AG04450 (cell line): ENCODE measurements around the gene KCNN4. TPM values are rescaled to one million over a fixed set of nuclear protein-coding genes. Genes with fewer than 3 reads are reported as not detected.
A peak's percentile ranks its signal among the peaks of the same experiment; 100 is the strongest.

Experiments used
- CTCF ChIA-PET: fragments of 300-600, 350-600 bp; formaldehyde crosslinking; extraction: SDS; loops from one replicate; lab custom pipeline; 2022; ENCODE audit warnings: antibody characterized with exemption, inconsistent platforms; lab: Charles Lee
- POLR2A ChIA-PET: fragments of 350-600 bp; formaldehyde crosslinking; extraction: SDS; loops from one replicate; lab custom pipeline; 2021; ENCODE audit warnings: antibody characterized with exemption, inconsistent platforms; lab: Yijun Ruan, JAX
- DNase-seq: peaks from one replicate; pipeline ENCODE4 v3.0.0-alpha.2; 2011; ENCODE audit warnings: low read depth, low spot score
- H3K27ac ChIP-seq: one replicate; pipeline ENCODE4 v1.5.1; 2012; ENCODE audit warnings: low read depth, low read length, control low read depth
- H3K27me3 ChIP-seq: one replicate; pipeline ENCODE4 v1.6.0; 2012; ENCODE audit warnings: low read length; ENCODE audit not compliant: control insufficient read depth, insufficient read depth
- H3K4me3 ChIP-seq: 2 replicates; pipeline ENCODE4 v1.5.1; 2011; ENCODE audit warnings: mild to moderate bottlenecking, low read depth, low read length, control low read depth
- H3K9me3 ChIP-seq: 2 replicates; pipeline ENCODE4 v1.5.1; 2012; ENCODE audit warnings: low read length; ENCODE audit not compliant: control insufficient read depth, insufficient read depth
- polyA plus RNA-seq: library from polyadenylated mRNA; depleted of rRNA; stranded (reverse); fragments of >200 nt; gene quantifications from 2 replicates; pipeline ENCODE4 v1.2.3, GENCODE V29; 2011
- TF ChIP-seq, protein P1 (sequence below): IDR thresholded peaks from 2 replicates; pipeline ENCODE4 v1.5.1; 2011; ENCODE audit warnings: low read depth, low read length, control low read depth, inconsistent platforms

KCNN4 gene
- polyA plus RNA-seq, 1 experiment: 0.12 TPM

GRCh38 chr19:43735957-43736356 is 44.8 kb downstream of the KCNN4 start:
- ChIA-PET CTCF (interaction anchor here (0.7 to 2.1 kb wide), 6 partner anchors 10 to 74 kb away, joined by 3 to 16 read pairs (median 5); no protein-coding TSS in a partner anchor), POLR2A (interaction anchor here (0.5 to 1.6 kb wide), 3 partner anchors 11 to 67 kb away, joined by 3 to 9 read pairs (median 4); partner anchors contain the start of gene PLAUR)
- no peak for DNase-seq
- Histone ChIP-seq H3K9me3 (no peaks in the 10 kb centered on the region), H3K27ac (peak overlapping the region; percentile 75), H3K4me3 (no peak overlapping the region), H3K27me3 (no peaks in the 10 kb centered on the region)
- TF ChIP-seq, protein P1, sequence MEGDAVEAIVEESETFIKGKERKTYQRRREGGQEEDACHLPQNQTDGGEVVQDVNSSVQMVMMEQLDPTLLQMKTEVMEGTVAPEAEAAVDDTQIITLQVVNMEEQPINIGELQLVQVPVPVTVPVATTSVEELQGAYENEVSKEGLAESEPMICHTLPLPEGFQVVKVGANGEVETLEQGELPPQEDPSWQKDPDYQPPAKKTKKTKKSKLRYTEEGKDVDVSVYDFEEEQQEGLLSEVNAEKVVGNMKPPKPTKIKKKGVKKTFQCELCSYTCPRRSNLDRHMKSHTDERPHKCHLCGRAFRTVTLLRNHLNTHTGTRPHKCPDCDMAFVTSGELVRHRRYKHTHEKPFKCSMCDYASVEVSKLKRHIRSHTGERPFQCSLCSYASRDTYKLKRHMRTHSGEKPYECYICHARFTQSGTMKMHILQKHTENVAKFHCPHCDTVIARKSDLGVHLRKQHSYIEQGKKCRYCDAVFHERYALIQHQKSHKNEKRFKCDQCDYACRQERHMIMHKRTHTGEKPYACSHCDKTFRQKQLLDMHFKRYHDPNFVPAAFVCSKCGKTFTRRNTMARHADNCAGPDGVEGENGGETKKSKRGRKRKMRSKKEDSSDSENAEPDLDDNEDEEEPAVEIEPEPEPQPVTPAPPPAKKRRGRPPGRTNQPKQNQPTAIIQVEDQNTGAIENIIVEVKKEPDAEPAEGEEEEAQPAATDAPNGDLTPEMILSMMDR: no peak

- ChIA-PET POLR2A (interaction anchor here (0.9 to 1.6 kb wide), 2 partner anchors 10 to 66 kb away, joined by 3 to 9 read pairs; partner anchors contain the start of gene PLAUR), CTCF (interaction anchor here (0.6 to 1.7 kb wide), 3 partner anchors 8 to 67 kb away, joined by 3 to 7 read pairs (median 3); no protein-coding TSS in a partner anchor)
- no peak for DNase-seq
- TF ChIP-seq, protein P1: no peak
- H3K27me3 ChIP-seq: no peaks in the 10 kb centered on the region
- H3K27ac ChIP-seq: no peak overlapping the region
- H3K4me3 ChIP-seq: no peak overlapping the region
- H3K9me3 ChIP-seq: no peaks in the 10 kb centered on the region
Measured at GRCh38 chr19:43735013-43735412, 45.8 kb downstream of the KCNN4 start.

GRCh38 chr19:43731846-43732245 is 48.9 kb downstream of the KCNN4 start:
- H3K9me3 ChIP-seq: no peaks in the 10 kb centered on the region; the same call in 1 of the 2 replicates
- TF ChIP-seq, protein P1: no peak
- DNase-seq: no peak
- H3K27me3 ChIP-seq: no peaks in the 10 kb centered on the region
- CTCF ChIA-PET: interaction anchor here (1.2 to 1.9 kb wide), 2 partner anchors 13 to 63 kb away, joined by 3 to 11 read pairs; no protein-coding TSS in a partner anchor
- POLR2A ChIA-PET: interaction anchor here (0.6 kb wide), 1 partner anchor 18 kb away, joined by 3 read pairs; no protein-coding TSS in a partner anchor
- H3K27ac ChIP-seq: no peak overlapping the region
- H3K4me3 ChIP-seq: no peak overlapping the region

DNA sequence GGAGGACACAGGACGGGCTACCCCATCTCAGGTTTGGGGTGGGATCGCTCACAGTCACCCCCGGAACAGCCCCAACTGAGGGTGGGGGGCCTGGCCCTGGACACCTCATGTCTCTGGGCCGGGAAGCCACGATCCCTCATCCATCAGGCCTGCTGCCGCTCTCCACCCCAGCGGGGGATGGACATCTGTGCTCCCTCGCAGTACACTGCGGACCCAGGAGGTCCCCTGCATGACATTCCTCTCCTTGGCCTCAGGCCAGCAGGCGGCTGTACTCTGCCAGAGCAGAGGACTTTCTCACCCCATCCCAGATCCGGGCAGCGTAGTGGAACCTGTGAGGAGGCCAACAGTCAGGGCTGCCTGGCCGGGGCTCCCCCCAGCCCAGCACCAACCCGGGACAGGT is 49.4 kb downstream of the KCNN4 start:
- Histone ChIP-seq H3K9me3 (no peaks in the 10 kb centered on the region; the same call in 1 of the 2 replicates), H3K4me3 (no peak overlapping the region), H3K27ac (no peak overlapping the region), H3K27me3 (no peaks in the 10 kb centered on the region)
- POLR2A ChIA-PET: interaction anchor here (0.6 kb wide), 2 partner anchors 17 to 46 kb away, joined by 3 read pairs; no protein-coding TSS in a partner anchor
- TF ChIP-seq, protein P1: no peak
- DNase-seq: no peak
- CTCF ChIA-PET: interaction anchor here (1.9 kb wide), 1 partner anchor 14 kb away, joined by 11 read pairs; no protein-coding TSS in a partner anchor

DNA sequence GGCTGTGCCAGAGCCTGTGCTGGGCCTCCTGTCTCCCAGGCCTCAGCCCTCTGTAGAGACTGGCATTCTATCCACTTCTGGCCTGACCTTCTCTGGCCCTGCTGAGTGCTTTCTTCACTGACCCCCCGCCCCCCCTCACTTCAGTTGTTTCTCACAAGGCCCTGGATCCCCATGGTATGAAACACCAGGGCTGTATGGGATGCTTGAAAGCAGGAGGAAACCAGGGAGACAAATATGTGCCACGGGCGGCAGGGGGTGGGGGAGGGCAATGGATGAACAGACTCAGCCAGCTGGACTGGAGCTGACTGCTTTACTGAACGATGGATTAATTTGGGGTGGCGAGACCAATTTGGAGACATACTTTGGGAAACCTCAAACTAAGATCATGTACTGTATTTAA is 50.9 kb downstream of the KCNN4 start:
- H3K27me3 ChIP-seq: no peaks in the 10 kb centered on the region
- ChIA-PET POLR2A (interaction anchor here (0.6 kb wide), 1 partner anchor 205 kb away, joined by 3 read pairs; no protein-coding TSS in a partner anchor), CTCF (interaction anchor here (1.2 kb wide), 1 partner anchor 80 kb away, joined by 5 read pairs; no protein-coding TSS in a partner anchor)
- no peaks in the 10 kb centered on the region; the same call in 1 of the 2 replicates for H3K9me3 ChIP-seq
- TF ChIP-seq, protein P1: no peak
- no peak for DNase-seq
- no peak overlapping the region for H3K27ac ChIP-seq
- no peak overlapping the region for H3K4me3 ChIP-seq
